ENCODE data around the gene RB1.

DNA sequence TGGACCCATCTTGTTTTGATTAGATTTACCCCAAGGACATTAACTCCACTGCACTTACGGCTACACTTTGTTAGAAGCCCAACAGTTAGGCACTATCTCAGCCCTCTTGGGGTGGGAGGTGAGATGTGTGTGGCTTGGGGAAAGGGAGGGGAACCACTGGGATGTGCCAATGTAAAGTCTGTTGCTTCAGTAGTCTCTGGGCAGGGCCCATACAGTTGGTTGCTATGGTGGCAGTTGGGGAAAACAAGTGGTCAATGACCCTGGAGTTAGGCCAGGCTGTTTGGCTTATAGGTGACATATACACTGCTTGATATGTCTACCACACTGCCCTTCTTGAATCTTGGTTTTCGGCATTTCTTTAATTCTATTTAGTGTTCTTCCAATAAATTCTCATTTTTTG lies 8.9 kb upstream of the RB1 start:
- TF ChIP-seq, protein P1, sequence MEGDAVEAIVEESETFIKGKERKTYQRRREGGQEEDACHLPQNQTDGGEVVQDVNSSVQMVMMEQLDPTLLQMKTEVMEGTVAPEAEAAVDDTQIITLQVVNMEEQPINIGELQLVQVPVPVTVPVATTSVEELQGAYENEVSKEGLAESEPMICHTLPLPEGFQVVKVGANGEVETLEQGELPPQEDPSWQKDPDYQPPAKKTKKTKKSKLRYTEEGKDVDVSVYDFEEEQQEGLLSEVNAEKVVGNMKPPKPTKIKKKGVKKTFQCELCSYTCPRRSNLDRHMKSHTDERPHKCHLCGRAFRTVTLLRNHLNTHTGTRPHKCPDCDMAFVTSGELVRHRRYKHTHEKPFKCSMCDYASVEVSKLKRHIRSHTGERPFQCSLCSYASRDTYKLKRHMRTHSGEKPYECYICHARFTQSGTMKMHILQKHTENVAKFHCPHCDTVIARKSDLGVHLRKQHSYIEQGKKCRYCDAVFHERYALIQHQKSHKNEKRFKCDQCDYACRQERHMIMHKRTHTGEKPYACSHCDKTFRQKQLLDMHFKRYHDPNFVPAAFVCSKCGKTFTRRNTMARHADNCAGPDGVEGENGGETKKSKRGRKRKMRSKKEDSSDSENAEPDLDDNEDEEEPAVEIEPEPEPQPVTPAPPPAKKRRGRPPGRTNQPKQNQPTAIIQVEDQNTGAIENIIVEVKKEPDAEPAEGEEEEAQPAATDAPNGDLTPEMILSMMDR (IDR thresholded peaks at IDR 0.05; ENCODE audit: low read depth, low read length), result no peak
- TF ChIP-seq EZH2phosphoT487 (IDR thresholded peaks at IDR 0.05; ENCODE audit: low read depth), result no peak
